A549 treated with DMSO at 1 μM for 4 hours (cell line): ENCODE measurements around the gene ZNF630. TPM values are rescaled to one million over a fixed set of nuclear protein-coding genes. Genes with fewer than 3 reads are reported as not detected.

Experiments
- total RNA-seq: library from RNA; stranded (reverse); fragments of 200-300 nt; extraction: Qiagen RNA extraction; gene quantifications from 5 replicates; pipeline ENCODE4 v1.2.3, GENCODE V29; 2022; ENCODE audit warnings: low read depth

ZNF630 gene
- 0.31 to 0.47 TPM (median 0.34 TPM) in 5 replicates for total RNA-seq

DNA sequence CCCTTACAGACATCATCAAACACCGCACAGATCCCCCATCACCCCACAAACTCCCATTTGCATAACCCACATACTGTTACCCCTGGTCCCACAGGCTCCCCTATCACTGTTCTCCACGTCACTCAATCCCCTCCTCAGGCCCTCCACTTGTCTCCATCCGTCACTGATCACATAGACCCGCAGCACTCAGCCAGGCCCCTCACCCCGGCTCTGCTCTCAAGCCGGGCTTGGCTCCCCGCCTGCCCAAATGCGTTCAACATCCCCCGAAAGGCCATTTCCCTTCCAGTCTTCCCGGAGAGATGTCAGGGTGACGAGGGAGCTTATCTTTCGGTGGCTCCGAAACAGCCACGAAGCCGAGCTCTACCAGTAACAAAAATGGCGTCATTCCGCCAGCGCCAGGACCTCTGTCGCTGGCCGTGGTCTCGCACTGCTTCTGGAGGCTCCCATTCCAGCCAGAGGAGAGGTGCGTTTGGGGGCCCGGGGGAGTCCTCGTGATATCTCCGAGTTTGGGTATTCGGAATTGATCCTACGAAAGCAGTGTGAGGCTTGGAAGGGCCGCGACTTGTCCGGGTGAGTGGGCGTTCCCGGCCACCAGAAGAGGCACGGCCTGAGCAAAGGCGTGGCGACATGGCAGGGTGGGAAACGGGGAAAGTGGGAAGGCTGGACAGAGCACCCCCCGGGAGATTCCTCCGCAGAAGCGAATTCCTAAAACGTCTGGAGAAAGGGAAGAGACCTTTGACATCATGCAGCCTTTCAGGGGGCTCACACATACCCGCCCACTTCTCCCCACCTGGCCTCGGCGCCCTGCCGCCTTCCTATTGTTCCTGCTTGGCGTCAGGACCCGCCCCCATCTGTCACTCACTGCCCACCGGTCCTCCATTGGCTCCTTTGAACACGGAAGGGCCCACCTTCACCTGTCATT is at the start of gene ZNF630:
ZNF630 (minus strand) TSS at position 577 of the 922 bp plus-strand sequence. CDS start 4,754 bp downstream, outside the sequence.

Other genes starting within 250 kb of the ZNF630 start
- gene ZNF81, start 234.7 kb downstream of the ZNF630 start, total RNA-seq, result 3.4 to 7.7 TPM (median 5.6 TPM) in 5 replicates
- 3.4 to 4.3 TPM (median 3.7 TPM) in 5 replicates for gene ZNF182, start 67.7 kb downstream of the ZNF630 start, total RNA-seq
- not detected in 5 replicates for gene SPACA5, start 64.7 kb downstream of the ZNF630 start, total RNA-seq
- not detected in 5 replicates for gene SPACA5B, start 59.0 kb upstream of the ZNF630 start, total RNA-seq
- gene SSX5, start 125.2 kb upstream of the ZNF630 start, total RNA-seq, result not detected in 5 replicates
- not detected in 5 replicates for gene SSX1, start 183.8 kb upstream of the ZNF630 start, total RNA-seq